ENCODE measurements around the gene GAD2. TPM values are rescaled to one million over a fixed set of nuclear protein-coding genes. Genes with fewer than 3 reads are reported as not detected.

The GAD2 gene
- total RNA-seq (2021; ENCODE audit: unreplicated experiment), result not detected
- not detected for polyA plus RNA-seq (2012; ENCODE audit: insufficient read length)
- not detected for Bru-seq, nascent RNA
- BruChase-seq, experiment 1, labeled RNA remaining after a 2-hour chase, result not detected
- not detected for BruChase-seq, experiment 2, labeled RNA remaining after a 6-hour chase
- long read RNA-seq, result 0 reads

DNA sequence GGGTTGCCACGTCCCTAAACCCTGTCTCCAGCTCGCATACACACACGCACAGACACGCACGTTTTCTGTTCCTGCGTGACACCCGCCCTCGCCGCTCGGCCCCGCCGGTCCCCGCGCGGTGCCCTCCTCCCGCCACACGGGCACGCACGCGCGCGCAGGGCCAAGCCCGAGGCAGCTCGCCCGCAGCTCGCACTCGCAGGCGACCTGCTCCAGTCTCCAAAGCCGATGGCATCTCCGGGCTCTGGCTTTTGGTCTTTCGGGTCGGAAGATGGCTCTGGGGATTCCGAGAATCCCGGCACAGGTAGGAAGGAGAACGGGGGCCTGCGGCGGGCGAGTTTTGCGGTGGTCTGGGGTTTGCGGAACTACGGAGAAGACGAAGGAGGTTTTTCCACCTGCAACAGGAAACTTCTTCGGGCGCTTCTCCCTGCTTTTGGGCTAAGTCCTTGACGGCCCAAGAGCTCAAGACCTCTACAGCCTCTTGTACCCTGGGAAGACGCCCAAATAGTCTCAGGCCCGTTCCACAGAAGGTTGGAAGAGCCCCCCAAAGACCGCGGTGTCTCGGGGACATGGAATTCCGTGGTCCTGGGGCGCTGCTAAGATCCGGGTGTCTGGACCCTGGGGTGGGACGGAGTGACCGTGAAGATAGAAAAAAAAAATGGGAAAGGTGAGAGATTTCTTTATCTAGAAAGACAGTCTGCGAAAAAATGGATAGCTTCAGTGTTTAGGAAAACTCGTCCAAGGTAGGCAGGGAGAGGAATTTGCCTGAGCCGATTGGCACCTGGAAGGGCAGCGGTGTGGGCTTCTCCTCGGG lies at the start of gene GAD2:
Gene GAD2 (plus strand): TSS at position 190 of the 811 bp plus-strand sequence. CDS start 36 bp downstream, at position 226.
- intact Hi-C loops (cut with micrococcal nuclease; ENCODE audit: unreplicated experiment), result no loop called here
- ATAC-seq, result no peak
- BruUV-seq (replicated peaks), result no TSS peak
- in situ Hi-C loops (cut with HindIII; ENCODE audit: low pct_unique_long_range_greater_than_20kb, low sequenced_read_pairs), result no loop called here
- no peak within 1 kb of the TSS for H3K4me3 ChIP-seq (ENCODE audit: low read depth in 2 of 2, low read length in 2 of 2)
- H3K36me3 ChIP-seq (ENCODE audit: control insufficient read depth, insufficient read depth, low read length), result no peaks in the 10 kb centered on the region
- no peak for DNase-seq (ENCODE audit: low read depth, low spot score)
- POLR2A ChIA-PET, result no interaction called here
- H3K27me3 ChIP-seq (ENCODE audit: control insufficient read depth, insufficient read depth, low read length), result peaks cover 8% of the 10 kb centered on the region; the same call in 1 of the 2 replicates
- CTCF ChIA-PET, result no interaction called here
- TF ChIP-seq POLR2AphosphoS5 (IDR thresholded peaks at IDR 0.05; ENCODE audit: low read depth, low read length) (no peak), SIN3A (IDR thresholded peaks at IDR 0.05; ENCODE audit: borderline replicate concordance, insufficient read depth, low read depth, low read length) (no peak), TCF7L2 (IDR thresholded peaks at IDR 0.05; ENCODE audit: low read depth, low read length) (no peak)
- TF ChIP-seq, protein P1, sequence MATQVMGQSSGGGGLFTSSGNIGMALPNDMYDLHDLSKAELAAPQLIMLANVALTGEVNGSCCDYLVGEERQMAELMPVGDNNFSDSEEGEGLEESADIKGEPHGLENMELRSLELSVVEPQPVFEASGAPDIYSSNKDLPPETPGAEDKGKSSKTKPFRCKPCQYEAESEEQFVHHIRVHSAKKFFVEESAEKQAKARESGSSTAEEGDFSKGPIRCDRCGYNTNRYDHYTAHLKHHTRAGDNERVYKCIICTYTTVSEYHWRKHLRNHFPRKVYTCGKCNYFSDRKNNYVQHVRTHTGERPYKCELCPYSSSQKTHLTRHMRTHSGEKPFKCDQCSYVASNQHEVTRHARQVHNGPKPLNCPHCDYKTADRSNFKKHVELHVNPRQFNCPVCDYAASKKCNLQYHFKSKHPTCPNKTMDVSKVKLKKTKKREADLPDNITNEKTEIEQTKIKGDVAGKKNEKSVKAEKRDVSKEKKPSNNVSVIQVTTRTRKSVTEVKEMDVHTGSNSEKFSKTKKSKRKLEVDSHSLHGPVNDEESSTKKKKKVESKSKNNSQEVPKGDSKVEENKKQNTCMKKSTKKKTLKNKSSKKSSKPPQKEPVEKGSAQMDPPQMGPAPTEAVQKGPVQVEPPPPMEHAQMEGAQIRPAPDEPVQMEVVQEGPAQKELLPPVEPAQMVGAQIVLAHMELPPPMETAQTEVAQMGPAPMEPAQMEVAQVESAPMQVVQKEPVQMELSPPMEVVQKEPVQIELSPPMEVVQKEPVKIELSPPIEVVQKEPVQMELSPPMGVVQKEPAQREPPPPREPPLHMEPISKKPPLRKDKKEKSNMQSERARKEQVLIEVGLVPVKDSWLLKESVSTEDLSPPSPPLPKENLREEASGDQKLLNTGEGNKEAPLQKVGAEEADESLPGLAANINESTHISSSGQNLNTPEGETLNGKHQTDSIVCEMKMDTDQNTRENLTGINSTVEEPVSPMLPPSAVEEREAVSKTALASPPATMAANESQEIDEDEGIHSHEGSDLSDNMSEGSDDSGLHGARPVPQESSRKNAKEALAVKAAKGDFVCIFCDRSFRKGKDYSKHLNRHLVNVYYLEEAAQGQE (IDR thresholded peaks at IDR 0.05; ENCODE audit: insufficient read depth in 1 of 2, low read depth in 2 of 2, low read length in 1 of 2), result no peak
- TF ChIP-seq, protein P2, sequence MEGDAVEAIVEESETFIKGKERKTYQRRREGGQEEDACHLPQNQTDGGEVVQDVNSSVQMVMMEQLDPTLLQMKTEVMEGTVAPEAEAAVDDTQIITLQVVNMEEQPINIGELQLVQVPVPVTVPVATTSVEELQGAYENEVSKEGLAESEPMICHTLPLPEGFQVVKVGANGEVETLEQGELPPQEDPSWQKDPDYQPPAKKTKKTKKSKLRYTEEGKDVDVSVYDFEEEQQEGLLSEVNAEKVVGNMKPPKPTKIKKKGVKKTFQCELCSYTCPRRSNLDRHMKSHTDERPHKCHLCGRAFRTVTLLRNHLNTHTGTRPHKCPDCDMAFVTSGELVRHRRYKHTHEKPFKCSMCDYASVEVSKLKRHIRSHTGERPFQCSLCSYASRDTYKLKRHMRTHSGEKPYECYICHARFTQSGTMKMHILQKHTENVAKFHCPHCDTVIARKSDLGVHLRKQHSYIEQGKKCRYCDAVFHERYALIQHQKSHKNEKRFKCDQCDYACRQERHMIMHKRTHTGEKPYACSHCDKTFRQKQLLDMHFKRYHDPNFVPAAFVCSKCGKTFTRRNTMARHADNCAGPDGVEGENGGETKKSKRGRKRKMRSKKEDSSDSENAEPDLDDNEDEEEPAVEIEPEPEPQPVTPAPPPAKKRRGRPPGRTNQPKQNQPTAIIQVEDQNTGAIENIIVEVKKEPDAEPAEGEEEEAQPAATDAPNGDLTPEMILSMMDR (IDR thresholded peaks at IDR 0.05), result no peak
- H3K27ac ChIP-seq (ENCODE audit: low read length), result no peak within 1 kb of the TSS
- H3K4me1 ChIP-seq (ENCODE audit: control insufficient read depth, insufficient read depth, low read length), result no peaks in the 10 kb centered on the region
- no peaks in the 10 kb centered on the region for H3K9me3 ChIP-seq (ENCODE audit: control insufficient read depth, insufficient read depth, low read depth, low read length)

DNA sequence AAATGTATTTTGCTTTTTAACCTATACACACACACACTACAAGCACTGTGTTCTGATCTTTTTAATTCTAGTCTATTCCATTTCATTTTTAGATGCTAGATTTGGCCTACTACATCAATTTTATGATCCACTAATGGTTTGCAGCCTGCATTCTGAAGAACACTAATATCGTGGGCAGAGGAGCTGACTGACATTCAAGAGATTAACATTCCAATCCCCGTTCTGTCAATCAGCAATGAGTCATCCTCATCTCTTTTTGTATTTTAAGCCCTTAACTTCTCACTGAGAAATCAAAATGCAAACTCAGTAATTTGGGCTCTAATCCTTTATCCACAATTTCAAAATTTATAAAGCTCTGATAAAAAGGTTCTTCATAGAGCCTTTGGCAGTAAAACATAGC lies 47.1 kb upstream of the GAD2 start:
- Histone ChIP-seq H3K9me3 (ENCODE audit: control insufficient read depth, insufficient read depth, low read depth, low read length) (no peaks in the 10 kb centered on the region), H3K4me3 (ENCODE audit: low read depth in 2 of 2, low read length in 2 of 2) (no peak overlapping the region), H3K27me3 (ENCODE audit: control insufficient read depth, insufficient read depth, low read length) (no peaks in the 10 kb centered on the region), H3K4me1 (ENCODE audit: control insufficient read depth, insufficient read depth, low read length) (no peaks in the 10 kb centered on the region), H3K27ac (ENCODE audit: low read length) (no peak overlapping the region), H3K36me3 (ENCODE audit: control insufficient read depth, insufficient read depth, low read length) (no peaks in the 10 kb centered on the region)
- in situ Hi-C loops (cut with HindIII; ENCODE audit: low pct_unique_long_range_greater_than_20kb, low sequenced_read_pairs), result no loop called here
- BruUV-seq (replicated peaks), result no TSS peak
- DNase-seq (ENCODE audit: low read depth, low spot score) (no peak), ATAC-seq (no peak)
- POLR2A ChIA-PET, result no interaction called here
- intact Hi-C loops (cut with micrococcal nuclease; ENCODE audit: unreplicated experiment), result no loop called here
- CTCF ChIA-PET, result no interaction called here
- TF ChIP-seq, protein P2 (IDR thresholded peaks at IDR 0.05), result no peak
- TF ChIP-seq POLR2AphosphoS5 (IDR thresholded peaks at IDR 0.05; ENCODE audit: low read depth, low read length) (no peak), TCF7L2 (IDR thresholded peaks at IDR 0.05; ENCODE audit: low read depth, low read length) (no peak), SIN3A (IDR thresholded peaks at IDR 0.05; ENCODE audit: borderline replicate concordance, insufficient read depth, low read depth, low read length) (no peak)
- TF ChIP-seq, protein P1 (IDR thresholded peaks at IDR 0.05; ENCODE audit: insufficient read depth in 1 of 2, low read depth in 2 of 2, low read length in 1 of 2), result no peak
